ENCODE measurements around the gene SEMG1.

Gene SEMG1

GRCh38 chr20:45191926-45192325, 14.9 kb upstream of the SEMG1 start:
- H3K4me3 ChIP-seq, result no peak overlapping the region
- H3K4me1 ChIP-seq, result no peaks in the 10 kb centered on the region
- peaks cover 4% of the 10 kb centered on the region; the same call in 1 of the 2 replicates for H3K27me3 ChIP-seq (ENCODE audit: low read depth)
- DNase-seq (ENCODE audit: low spot score in 2 of 2), result no peak
- H3K9me3 ChIP-seq, result no peaks in the 10 kb centered on the region
- in situ Hi-C loops (cut with MboI; ENCODE audit: low sequenced_read_pairs), result no loop called here
- H3K36me3 ChIP-seq (replicated peaks), result no peaks in the 10 kb centered on the region

- no peaks in the 10 kb centered on the region for H3K4me1 ChIP-seq
- no peak for DNase-seq (ENCODE audit: low spot score in 2 of 2)
These were observed 13.5 kb upstream of the SEMG1 start for GRCh38 chr20:45193331-45193730.

DNA sequence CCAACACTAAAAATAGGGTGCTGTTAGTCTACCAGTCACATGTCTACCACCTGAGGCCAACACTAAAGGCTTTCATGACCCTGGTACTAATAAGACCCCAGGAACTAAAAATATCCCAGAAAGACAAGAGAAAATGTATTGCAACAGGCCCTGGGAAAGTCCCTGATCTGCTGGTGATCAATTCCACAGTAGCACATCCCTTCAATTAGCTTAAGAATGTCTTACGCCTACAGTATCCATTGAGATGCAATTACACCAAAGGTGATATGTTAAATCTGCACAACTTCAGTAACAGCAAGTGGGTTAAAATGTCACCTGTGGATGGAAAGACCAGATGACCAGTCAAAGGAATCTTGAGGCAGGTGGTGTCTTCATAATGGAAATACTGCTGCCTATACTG, 3.1 kb downstream of the SEMG1 start:
- Histone ChIP-seq H3K36me3 (replicated peaks) (no peaks in the 10 kb centered on the region), H3K4me3 (no peak overlapping the region), H3K9me3 (no peaks in the 10 kb centered on the region), H3K4me1 (no peaks in the 10 kb centered on the region), H3K27me3 (ENCODE audit: low read depth) (peaks cover 4% of the 10 kb centered on the region; the same call in 1 of the 2 replicates)
- DNase-seq (ENCODE audit: low spot score in 2 of 2), result no peak
- in situ Hi-C loops (cut with MboI; ENCODE audit: low sequenced_read_pairs), result no loop called here

More at GRCh38 chr20:45193331-45193730, 13.5 kb upstream of the SEMG1 start:
- H3K36me3 ChIP-seq (replicated peaks), result no peaks in the 10 kb centered on the region
- H3K9me3 ChIP-seq, result no peaks in the 10 kb centered on the region
- H3K27me3 ChIP-seq (ENCODE audit: low read depth), result peaks cover 7% of the 10 kb centered on the region; the same call in 1 of the 2 replicates
- in situ Hi-C loops (cut with MboI; ENCODE audit: low sequenced_read_pairs), result no loop called here
- H3K4me3 ChIP-seq, result no peak overlapping the region

DNA sequence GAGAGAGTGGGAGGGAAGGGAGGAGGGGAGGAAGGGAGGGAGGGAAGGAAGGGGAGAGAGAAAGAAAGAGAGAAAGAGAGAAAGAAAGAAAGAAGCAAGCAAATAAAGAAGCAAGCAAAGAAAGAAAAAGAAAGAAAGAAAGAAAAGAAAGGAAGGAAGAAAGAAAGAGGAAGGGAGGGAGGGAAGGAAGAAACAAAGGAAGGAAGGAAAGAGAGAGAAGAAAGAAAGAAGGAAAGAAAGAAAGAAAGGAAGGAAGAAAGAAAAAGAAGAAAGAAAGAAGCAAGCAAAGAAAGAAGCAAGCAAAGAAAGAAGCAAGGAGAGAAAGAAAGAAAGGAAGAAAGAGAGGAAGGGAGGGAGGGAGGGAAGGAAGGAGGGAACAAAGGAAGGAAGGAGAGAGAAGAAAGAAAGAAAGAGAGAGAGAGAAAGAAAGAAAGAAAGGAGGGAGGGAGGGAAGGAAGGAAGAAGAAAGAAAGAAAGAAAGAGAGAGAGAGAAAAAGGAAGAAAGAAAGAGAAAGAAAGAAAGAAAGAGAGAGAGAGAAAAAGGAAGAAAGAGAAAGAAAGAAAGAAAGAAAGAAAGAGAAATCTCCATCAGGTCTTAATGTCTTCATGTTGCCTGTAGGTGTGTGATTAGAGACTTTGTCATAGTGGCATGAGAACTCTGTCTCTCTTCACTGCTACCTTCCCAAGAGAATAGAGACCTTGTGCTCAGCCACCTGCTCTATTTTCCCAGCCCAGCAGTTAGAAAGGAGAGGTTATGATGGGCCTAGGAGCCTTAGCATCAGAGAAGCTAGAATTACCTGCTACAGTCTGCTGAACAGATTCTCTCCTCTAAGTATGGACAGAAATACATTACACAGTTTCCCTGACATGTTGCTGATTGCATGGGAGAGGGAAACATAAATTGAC, 5.0 kb downstream of the SEMG1 start:
- Histone ChIP-seq H3K36me3 (replicated peaks) (no peaks in the 10 kb centered on the region), H3K4me3 (no peak overlapping the region), H3K27me3 (ENCODE audit: low read depth) (no peaks in the 10 kb centered on the region), H3K9me3 (no peaks in the 10 kb centered on the region), H3K4me1 (no peaks in the 10 kb centered on the region)
- DNase-seq (ENCODE audit: low spot score in 2 of 2), result no peak
- in situ Hi-C loops (cut with MboI; ENCODE audit: low sequenced_read_pairs), result no loop called here

GRCh38 chr20:45212836-45213235, 6.0 kb downstream of the SEMG1 start:
- Histone ChIP-seq H3K4me1 (no peaks in the 10 kb centered on the region), H3K4me3 (no peak overlapping the region), H3K9me3 (no peaks in the 10 kb centered on the region), H3K36me3 (replicated peaks) (no peaks in the 10 kb centered on the region), H3K27me3 (ENCODE audit: low read depth) (no peaks in the 10 kb centered on the region)
- no peak for DNase-seq (ENCODE audit: low spot score in 2 of 2)
- in situ Hi-C loops (cut with MboI; ENCODE audit: low sequenced_read_pairs), result no loop called here

DNA sequence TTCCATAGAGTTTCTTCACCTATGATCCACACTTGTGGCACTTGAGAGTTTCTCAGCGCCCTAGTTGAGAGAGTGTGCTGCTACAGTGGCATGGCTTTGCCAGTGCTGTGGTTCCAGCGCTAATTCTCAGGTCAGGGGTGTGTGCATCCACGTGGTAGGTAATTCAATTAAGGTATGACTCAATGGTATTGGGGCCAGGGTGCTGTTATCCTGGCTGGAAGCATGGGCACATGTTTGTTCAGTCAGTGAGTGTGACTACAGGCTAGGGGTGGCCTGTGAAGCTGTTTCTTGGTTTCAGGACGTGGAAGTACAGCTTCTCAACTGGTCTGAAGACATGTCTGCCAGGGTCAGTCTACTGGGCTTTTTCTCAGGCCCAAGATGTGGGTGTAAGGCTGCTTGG, 11.3 kb downstream of the SEMG1 start:
- Histone ChIP-seq H3K27me3 (ENCODE audit: low read depth) (peaks cover 17% of the 10 kb centered on the region), H3K4me3 (no peak overlapping the region), H3K9me3 (no peaks in the 10 kb centered on the region), H3K36me3 (replicated peaks) (no peaks in the 10 kb centered on the region), H3K4me1 (no peaks in the 10 kb centered on the region)
- DNase-seq (ENCODE audit: low spot score in 2 of 2), result no peak
- in situ Hi-C loops (cut with MboI; ENCODE audit: low sequenced_read_pairs), result no loop called here

GRCh38 chr20:45218636-45219035, 11.8 kb downstream of the SEMG1 start:
- Histone ChIP-seq H3K9me3 (no peaks in the 10 kb centered on the region), H3K36me3 (replicated peaks) (no peaks in the 10 kb centered on the region), H3K27me3 (ENCODE audit: low read depth) (peaks cover 17% of the 10 kb centered on the region), H3K4me3 (no peak overlapping the region), H3K4me1 (no peaks in the 10 kb centered on the region)
- no peak for DNase-seq (ENCODE audit: low spot score in 2 of 2)
- in situ Hi-C loops (cut with MboI; ENCODE audit: low sequenced_read_pairs), result no loop called here

DNA sequence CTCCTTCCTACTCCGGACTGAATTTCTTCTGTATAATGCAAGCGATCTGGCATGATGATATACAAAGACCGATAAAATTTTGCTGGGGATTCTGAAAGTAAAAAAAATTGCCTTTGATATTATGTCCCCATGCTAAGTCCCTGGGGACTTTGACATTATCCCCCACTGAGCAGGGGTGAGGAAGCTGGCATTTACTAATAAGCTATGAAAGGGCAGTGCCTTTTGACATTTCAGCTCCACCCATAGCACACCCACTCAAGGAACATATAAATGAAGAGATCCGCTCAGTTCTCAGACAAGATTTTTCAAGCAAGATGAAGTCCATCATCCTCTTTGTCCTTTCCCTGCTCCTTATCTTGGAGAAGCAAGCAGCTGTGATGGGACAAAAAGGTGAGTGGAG, 14.2 kb downstream of the SEMG1 start, which contains the start of gene SEMG2:
TSS of gene SEMG2 (plus strand) at position 298 of the 400 bp plus-strand sequence. CDS start at position 315, 17 bp downstream.
- Histone ChIP-seq H3K4me3 (no peak within 1 kb of the TSS), H3K9me3 (no peaks in the 10 kb centered on the region), H3K36me3 (replicated peaks) (no peaks in the 10 kb centered on the region), H3K4me1 (no peaks in the 10 kb centered on the region), H3K27me3 (ENCODE audit: low read depth) (peaks cover 17% of the 10 kb centered on the region)
- no peak for DNase-seq (ENCODE audit: low spot score in 2 of 2)
- in situ Hi-C loops (cut with MboI; ENCODE audit: low sequenced_read_pairs), result no loop called here

GRCh38 chr20:45223136-45223535, 16.3 kb downstream of the SEMG1 start:
- in situ Hi-C loops (cut with MboI; ENCODE audit: low sequenced_read_pairs), result no loop called here
- DNase-seq (ENCODE audit: low spot score in 2 of 2), result no peak

DNA sequence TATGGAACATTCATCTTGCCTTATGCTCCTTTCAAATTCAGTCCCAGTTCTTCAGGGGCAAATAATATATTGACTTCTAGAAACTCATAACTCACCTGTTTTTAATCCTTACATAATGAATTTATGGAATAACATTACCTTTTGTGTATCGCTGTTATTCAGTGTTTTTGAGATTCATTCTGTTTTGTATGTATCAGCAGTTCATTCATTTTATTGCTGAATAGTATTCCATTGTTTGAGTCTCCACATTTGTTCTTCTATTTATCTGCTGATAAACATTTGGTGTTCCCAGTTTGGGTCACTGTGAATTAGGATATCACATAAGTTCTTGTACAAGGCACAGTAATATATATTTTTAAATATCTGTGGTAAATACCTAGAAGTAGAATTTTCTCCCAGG, 19.5 kb downstream of the SEMG1 start:
- Histone ChIP-seq H3K36me3 (replicated peaks) (no peaks in the 10 kb centered on the region), H3K27me3 (ENCODE audit: low read depth) (no peaks in the 10 kb centered on the region; the same call in 1 of the 2 replicates), H3K9me3 (no peaks in the 10 kb centered on the region), H3K4me1 (no peaks in the 10 kb centered on the region), H3K4me3 (no peak overlapping the region)
- DNase-seq (ENCODE audit: low spot score in 2 of 2), result no peak
- in situ Hi-C loops (cut with MboI; ENCODE audit: low sequenced_read_pairs), result no loop called here

More at GRCh38 chr20:45223136-45223535, 16.3 kb downstream of the SEMG1 start:
- Histone ChIP-seq H3K4me3 (no peak overlapping the region), H3K9me3 (no peaks in the 10 kb centered on the region), H3K36me3 (replicated peaks) (no peaks in the 10 kb centered on the region), H3K27me3 (ENCODE audit: low read depth) (peaks cover 17% of the 10 kb centered on the region), H3K4me1 (no peaks in the 10 kb centered on the region)

DNA sequence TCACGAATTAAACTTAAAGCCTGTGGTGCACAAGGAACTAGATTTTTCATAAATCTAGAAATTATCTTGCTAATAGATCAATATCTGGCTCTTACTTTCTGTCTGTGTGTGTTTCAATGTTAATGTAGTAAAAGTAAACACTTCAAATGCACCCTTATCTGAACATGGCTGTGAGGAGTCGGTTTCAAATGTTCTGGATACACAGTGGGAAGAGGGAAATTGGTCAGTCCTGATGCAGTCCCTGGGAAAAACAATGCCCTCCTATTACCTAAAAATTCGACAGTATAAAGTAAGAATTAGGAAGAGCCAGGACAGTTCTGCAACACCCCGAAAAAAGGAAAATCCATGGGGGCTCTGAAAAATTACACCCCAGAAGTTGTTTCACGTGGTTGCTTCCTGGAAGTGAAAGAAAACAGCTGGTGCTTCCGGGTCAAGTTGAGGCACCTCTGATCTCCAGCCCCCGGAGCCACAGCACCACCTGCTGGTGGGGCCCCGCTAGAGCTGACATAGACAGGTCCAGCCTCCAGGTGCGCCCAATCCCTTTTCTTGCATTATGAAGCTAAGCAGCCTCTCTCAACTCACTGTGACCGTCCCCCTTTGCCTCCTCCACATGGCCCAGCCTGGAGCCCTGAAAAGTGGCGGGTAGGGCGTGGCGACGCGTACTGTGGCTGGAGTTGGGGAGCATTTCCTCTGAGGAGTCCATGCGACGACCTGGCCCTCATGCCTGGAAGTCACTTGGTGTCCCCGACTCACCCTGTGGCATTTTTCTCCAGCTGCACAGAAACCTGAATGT, 22.6 kb downstream of the SEMG1 start:
- in situ Hi-C loops (cut with MboI; ENCODE audit: low sequenced_read_pairs), result no loop called here
- no peak overlapping the region for H3K4me3 ChIP-seq
- H3K27me3 ChIP-seq (ENCODE audit: low read depth), result no peaks in the 10 kb centered on the region; the same call in 1 of the 2 replicates
- 0 out of 2 replicates have a peak, but pooled peaks cover 2% of the 10 kb centered on the region for H3K9me3 ChIP-seq
- no peaks in the 10 kb centered on the region for H3K4me1 ChIP-seq
- peak; percentile 6 to 65 for DNase-seq (ENCODE audit: low spot score in 2 of 2)
- no peaks in the 10 kb centered on the region for H3K36me3 ChIP-seq (replicated peaks)

DNA sequence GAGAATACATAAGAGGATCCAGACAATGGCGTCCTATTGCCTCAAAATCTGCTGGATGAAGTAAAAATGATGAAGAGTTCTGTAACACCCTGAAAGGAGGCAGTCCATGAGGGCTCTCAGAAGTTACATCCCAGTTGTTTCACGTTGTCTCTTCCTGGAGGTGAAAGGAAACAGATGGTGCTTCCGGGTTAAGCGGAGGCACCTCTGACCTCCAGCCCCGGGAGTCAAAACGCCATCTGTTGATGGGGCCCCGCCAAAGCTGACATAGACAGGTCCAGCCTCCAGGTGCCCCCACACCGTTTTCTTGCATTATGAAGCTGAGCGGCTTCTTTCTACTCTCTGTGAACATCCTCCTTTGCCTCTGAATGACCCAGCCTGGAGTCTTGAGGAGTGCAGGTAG, 23.8 kb downstream of the SEMG1 start:
- in situ Hi-C loops (cut with MboI; ENCODE audit: low sequenced_read_pairs), result no loop called here
- no peaks in the 10 kb centered on the region for H3K4me1 ChIP-seq
- no peaks in the 10 kb centered on the region for H3K27me3 ChIP-seq (ENCODE audit: low read depth)
- 0 out of 2 replicates have a peak, but pooled peaks cover 2% of the 10 kb centered on the region for H3K9me3 ChIP-seq
- H3K4me3 ChIP-seq, result no peak overlapping the region
- no peak for DNase-seq (ENCODE audit: low spot score in 2 of 2)
- no peaks in the 10 kb centered on the region for H3K36me3 ChIP-seq (replicated peaks)

GRCh38 chr20:45235995-45236394, 29.2 kb downstream of the SEMG1 start:
- Histone ChIP-seq H3K4me1 (no peaks in the 10 kb centered on the region), H3K27me3 (ENCODE audit: low read depth) (peaks cover 18% of the 10 kb centered on the region), H3K4me3 (no peak overlapping the region), H3K9me3 (0 out of 2 replicates have a peak, but pooled peaks cover 2% of the 10 kb centered on the region), H3K36me3 (replicated peaks) (no peaks in the 10 kb centered on the region)
- DNase-seq (ENCODE audit: low spot score in 2 of 2), result peak in 1 of 2 experiments; percentile 34
- in situ Hi-C loops (cut with MboI; ENCODE audit: low sequenced_read_pairs), result no loop called here

DNA sequence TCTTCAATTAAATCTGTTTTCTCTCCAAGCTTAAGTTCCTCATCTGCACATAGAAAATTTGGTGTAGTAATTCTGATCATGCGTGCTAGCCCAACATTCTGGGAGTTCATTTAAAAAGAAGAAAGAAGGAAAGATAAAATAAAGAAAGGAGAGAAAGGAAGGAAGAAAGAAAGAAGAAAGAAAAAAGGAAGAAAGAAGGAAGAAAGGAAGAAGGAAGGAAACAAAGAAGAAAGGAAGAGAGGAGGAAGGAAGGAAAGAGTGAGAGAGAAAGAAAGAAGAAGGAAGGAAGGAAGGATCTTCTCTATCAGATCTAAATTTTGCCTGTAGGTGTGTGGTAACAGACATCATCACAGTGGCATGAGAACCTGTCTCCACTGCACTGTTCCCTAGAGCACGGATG, 31.3 kb downstream of the SEMG1 start:
- in situ Hi-C loops (cut with MboI; ENCODE audit: low sequenced_read_pairs), result no loop called here
- H3K36me3 ChIP-seq (replicated peaks), result no peaks in the 10 kb centered on the region
- no peak for DNase-seq (ENCODE audit: low spot score in 2 of 2)
- H3K9me3 ChIP-seq, result 0 out of 2 replicates have a peak, but pooled peaks cover 2% of the 10 kb centered on the region
- H3K4me3 ChIP-seq, result no peak overlapping the region
- no peaks in the 10 kb centered on the region for H3K4me1 ChIP-seq
- H3K27me3 ChIP-seq (ENCODE audit: low read depth), result peaks cover 33% of the 10 kb centered on the region
